ENCODE measurements around the gene OPCML.

DNA sequence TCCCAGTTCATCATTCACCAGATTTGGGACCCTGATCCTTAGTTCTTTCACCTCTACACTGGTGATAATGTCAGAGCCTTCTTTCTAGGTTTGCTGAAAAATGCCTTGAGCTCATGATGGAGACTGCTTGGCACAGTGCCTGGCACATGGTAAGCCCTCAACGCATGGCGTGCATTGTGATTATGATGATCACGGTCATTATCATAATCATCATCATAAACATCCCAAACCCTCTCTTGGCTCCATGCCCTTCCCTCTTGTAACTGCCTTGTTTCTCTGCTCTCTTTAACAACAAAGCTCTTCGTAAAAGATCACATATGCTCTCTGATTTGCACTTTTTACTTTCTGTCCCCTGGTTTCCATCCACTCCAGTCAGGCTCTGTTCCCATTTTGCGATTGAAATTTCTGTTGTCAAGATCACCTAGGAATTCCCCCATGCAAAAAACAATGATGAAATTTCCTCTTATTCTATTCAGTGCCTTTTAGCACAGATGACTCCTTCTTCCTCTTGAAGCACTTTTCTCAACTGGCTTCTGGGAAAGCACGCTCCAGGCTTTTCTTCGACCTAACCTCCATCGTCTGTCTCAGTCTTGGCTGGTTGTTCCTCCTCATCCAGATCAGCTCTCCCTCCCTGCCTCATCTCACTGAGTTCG, 479.1 kb downstream of the OPCML start:
- TF ChIP-seq, protein P1, sequence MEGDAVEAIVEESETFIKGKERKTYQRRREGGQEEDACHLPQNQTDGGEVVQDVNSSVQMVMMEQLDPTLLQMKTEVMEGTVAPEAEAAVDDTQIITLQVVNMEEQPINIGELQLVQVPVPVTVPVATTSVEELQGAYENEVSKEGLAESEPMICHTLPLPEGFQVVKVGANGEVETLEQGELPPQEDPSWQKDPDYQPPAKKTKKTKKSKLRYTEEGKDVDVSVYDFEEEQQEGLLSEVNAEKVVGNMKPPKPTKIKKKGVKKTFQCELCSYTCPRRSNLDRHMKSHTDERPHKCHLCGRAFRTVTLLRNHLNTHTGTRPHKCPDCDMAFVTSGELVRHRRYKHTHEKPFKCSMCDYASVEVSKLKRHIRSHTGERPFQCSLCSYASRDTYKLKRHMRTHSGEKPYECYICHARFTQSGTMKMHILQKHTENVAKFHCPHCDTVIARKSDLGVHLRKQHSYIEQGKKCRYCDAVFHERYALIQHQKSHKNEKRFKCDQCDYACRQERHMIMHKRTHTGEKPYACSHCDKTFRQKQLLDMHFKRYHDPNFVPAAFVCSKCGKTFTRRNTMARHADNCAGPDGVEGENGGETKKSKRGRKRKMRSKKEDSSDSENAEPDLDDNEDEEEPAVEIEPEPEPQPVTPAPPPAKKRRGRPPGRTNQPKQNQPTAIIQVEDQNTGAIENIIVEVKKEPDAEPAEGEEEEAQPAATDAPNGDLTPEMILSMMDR (conservative IDR thresholded peaks at IDR 0.05; ENCODE audit: low read depth in 2 of 2): no peak
- TF ChIP-seq POLR2AphosphoS5 (IDR thresholded peaks at IDR 0.05; ENCODE audit: low read depth): no peak
- no peak for TF ChIP-seq JUNB (IDR thresholded peaks at IDR 0.05; ENCODE audit: unreplicated experiment)
- TF ChIP-seq, protein P2, sequence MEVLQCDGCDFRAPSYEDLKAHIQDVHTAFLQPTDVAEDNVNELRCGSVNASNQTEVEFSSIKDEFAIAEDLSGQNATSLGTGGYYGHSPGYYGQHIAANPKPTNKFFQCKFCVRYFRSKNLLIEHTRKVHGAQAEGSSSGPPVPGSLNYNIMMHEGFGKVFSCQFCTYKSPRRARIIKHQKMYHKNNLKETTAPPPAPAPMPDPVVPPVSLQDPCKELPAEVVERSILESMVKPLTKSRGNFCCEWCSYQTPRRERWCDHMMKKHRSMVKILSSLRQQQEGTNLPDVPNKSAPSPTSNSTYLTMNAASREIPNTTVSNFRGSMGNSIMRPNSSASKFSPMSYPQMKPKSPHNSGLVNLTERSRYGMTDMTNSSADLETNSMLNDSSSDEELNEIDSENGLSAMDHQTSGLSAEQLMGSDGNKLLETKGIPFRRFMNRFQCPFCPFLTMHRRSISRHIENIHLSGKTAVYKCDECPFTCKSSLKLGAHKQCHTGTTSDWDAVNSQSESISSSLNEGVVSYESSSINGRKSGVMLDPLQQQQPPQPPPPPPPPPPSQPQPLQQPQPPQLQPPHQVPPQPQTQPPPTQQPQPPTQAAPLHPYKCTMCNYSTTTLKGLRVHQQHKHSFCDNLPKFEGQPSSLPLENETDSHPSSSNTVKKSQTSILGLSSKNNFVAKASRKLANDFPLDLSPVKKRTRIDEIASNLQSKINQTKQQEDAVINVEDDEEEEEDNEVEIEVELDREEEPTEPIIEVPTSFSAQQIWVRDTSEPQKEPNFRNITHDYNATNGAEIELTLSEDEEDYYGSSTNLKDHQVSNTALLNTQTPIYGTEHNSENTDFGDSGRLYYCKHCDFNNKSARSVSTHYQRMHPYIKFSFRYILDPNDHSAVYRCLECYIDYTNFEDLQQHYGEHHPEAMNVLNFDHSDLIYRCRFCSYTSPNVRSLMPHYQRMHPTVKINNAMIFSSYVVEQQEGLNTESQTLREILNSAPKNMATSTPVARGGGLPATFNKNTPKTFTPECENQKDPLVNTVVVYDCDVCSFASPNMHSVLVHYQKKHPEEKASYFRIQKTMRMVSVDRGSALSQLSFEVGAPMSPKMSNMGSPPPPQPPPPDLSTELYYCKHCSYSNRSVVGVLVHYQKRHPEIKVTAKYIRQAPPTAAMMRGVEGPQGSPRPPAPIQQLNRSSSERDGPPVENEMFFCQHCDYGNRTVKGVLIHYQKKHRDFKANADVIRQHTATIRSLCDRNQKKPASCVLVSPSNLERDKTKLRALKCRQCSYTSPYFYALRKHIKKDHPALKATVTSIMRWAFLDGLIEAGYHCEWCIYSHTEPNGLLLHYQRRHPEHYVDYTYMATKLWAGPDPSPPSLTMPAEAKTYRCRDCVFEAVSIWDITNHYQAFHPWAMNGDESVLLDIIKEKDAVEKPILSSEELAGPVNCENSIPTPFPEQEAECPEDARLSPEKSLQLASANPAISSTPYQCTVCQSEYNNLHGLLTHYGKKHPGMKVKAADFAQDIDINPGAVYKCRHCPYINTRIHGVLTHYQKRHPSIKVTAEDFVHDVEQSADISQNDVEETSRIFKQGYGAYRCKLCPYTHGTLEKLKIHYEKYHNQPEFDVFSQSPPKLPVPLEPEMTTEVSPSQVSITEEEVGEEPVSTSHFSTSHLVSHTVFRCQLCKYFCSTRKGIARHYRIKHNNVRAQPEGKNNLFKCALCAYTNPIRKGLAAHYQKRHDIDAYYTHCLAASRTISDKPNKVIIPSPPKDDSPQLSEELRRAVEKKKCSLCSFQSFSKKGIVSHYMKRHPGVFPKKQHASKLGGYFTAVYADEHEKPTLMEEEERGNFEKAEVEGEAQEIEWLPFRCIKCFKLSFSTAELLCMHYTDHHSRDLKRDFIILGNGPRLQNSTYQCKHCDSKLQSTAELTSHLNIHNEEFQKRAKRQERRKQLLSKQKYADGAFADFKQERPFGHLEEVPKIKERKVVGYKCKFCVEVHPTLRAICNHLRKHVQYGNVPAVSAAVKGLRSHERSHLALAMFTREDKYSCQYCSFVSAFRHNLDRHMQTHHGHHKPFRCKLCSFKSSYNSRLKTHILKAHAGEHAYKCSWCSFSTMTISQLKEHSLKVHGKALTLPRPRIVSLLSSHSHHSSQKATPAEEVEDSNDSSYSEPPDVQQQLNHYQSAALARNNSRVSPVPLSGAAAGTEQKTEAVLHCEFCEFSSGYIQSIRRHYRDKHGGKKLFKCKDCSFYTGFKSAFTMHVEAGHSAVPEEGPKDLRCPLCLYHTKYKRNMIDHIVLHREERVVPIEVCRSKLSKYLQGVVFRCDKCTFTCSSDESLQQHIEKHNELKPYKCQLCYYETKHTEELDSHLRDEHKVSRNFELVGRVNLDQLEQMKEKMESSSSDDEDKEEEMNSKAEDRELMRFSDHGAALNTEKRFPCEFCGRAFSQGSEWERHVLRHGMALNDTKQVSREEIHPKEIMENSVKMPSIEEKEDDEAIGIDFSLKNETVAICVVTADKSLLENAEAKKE (CRISPR knock-in tag; IDR thresholded peaks at IDR 0.05): no peak
- TF ChIP-seq, protein P3, sequence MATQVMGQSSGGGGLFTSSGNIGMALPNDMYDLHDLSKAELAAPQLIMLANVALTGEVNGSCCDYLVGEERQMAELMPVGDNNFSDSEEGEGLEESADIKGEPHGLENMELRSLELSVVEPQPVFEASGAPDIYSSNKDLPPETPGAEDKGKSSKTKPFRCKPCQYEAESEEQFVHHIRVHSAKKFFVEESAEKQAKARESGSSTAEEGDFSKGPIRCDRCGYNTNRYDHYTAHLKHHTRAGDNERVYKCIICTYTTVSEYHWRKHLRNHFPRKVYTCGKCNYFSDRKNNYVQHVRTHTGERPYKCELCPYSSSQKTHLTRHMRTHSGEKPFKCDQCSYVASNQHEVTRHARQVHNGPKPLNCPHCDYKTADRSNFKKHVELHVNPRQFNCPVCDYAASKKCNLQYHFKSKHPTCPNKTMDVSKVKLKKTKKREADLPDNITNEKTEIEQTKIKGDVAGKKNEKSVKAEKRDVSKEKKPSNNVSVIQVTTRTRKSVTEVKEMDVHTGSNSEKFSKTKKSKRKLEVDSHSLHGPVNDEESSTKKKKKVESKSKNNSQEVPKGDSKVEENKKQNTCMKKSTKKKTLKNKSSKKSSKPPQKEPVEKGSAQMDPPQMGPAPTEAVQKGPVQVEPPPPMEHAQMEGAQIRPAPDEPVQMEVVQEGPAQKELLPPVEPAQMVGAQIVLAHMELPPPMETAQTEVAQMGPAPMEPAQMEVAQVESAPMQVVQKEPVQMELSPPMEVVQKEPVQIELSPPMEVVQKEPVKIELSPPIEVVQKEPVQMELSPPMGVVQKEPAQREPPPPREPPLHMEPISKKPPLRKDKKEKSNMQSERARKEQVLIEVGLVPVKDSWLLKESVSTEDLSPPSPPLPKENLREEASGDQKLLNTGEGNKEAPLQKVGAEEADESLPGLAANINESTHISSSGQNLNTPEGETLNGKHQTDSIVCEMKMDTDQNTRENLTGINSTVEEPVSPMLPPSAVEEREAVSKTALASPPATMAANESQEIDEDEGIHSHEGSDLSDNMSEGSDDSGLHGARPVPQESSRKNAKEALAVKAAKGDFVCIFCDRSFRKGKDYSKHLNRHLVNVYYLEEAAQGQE (IDR thresholded peaks at IDR 0.05; ENCODE audit: unreplicated experiment): no peak
- TF ChIP-seq EZH2phosphoT487 (IDR thresholded peaks at IDR 0.05; ENCODE audit: unreplicated experiment): no peak
- no peak for TF ChIP-seq EZH2 (IDR thresholded peaks at IDR 0.05; ENCODE audit: low read depth, unreplicated experiment)
- no peak for TF ChIP-seq ZNF331 (CRISPR knock-in tag; IDR thresholded peaks at IDR 0.05; ENCODE audit: low read depth)
- no peak for TF ChIP-seq NANOG (IDR thresholded peaks at IDR 0.05; ENCODE audit: borderline replicate concordance)

Measured in GM23338 (cell line).